HCT116 (cell line): ENCODE results near the gene GLI3. TPM values are rescaled to one million over a fixed set of nuclear protein-coding genes. Genes with fewer than 3 reads are reported as not detected.

Experiments
- ATAC-seq: fragments of 200-7000 bp; cut with Tn5 transposase; 2 replicates; pipeline ENCODE4 v1.9.1; 2020; ENCODE audit warnings: mild to moderate bottlenecking, moderate library complexity
- BruUV-seq: library from RNA; stranded (reverse); fragments of 400-500 nt; replicated peaks from 2 replicates; lab custom pipeline; 2021; lab: Mats Ljungman, UMichigan
- CTCF ChIA-PET: fragments of 300-600 bp; sonication (Branson Sonifier 250); formaldehyde crosslinking; loops from one replicate; lab custom pipeline; 2021; ENCODE audit warnings: antibody characterized with exemption; lab: Charles Lee
- POLR2A ChIA-PET: fragments of 300-600, 350-600 bp; sonication (Branson Sonifier 250); formaldehyde crosslinking; loops from one replicate; lab custom pipeline; 2021; ENCODE audit warnings: antibody characterized with exemption; lab: Charles Lee
- RAD21 ChIA-PET, 2 experiments: fragments of 300-600 bp; sonication (Branson Sonifier 250); formaldehyde crosslinking; loops; one replicate each; lab custom pipeline; 2023; ENCODE audit warnings: low total read pairs in 2 of 2; ENCODE audit not compliant: uncharacterized antibody in 2 of 2, unreplicated experiment in 2 of 2, low non-redundant PET in 1 of 2; lab: Charles Lee
- DNase-seq: peaks from one replicate; pipeline ENCODE4 v3.0.0-alpha.2; 2010; ENCODE audit warnings: low read depth, low spot score
- H2AFZ ChIP-seq: fragments of 200-600 bp; shearing (Covaris generic), sonication (generic); 2 replicates; pipeline ENCODE4 v1.6.1; 2017; ENCODE audit warnings: low read depth, mixed run types, mixed read lengths, antibody characterized with exemption, low read length; ENCODE audit not compliant: poor library complexity, severe bottlenecking
- H3K27ac ChIP-seq: 2 replicates; pipeline ENCODE4 v1.5.1; 2012; ENCODE audit warnings: low read depth, low read length
- H3K27me3 ChIP-seq: fragments of 200-600 bp; sonication (generic); 2 replicates; pipeline ENCODE4 v1.6.1; 2016; ENCODE audit warnings: mixed run types, low read length, mixed read lengths; ENCODE audit not compliant: insufficient read depth
- H3K36me3 ChIP-seq, 2 experiments: fragments of 200-500 bp in 1 of 2; fragments of 200-600 bp in 1 of 2; sonication (Bioruptor generic) in 1 of 2; sonication (generic) in 1 of 2; 2 replicates each; pipeline versions ENCODE4 v1.5.1 to v1.6.1; 2014 to 2016; ENCODE audit warnings: low read length in 2 of 2, inconsistent platforms in 1 of 2, mixed read lengths in 1 of 2, mixed run types in 1 of 2; ENCODE audit not compliant: insufficient read depth in 2 of 2, control insufficient read depth in 1 of 2
- H3K4me1 ChIP-seq, 2 experiments: fragments of 200-600 bp in 1 of 2; sonication (generic) in 1 of 2; 2 replicates each; pipeline versions ENCODE4 v1.5.1 to v1.6.1; 2012 to 2017; ENCODE audit warnings: low read length in 2 of 2, inconsistent platforms in 1 of 2, mild to moderate bottlenecking in 1 of 2, mixed read lengths in 1 of 2, mixed run types in 1 of 2, moderate library complexity in 1 of 2; ENCODE audit not compliant: insufficient read depth in 2 of 2, control insufficient read depth in 1 of 2
- H3K4me2 ChIP-seq: fragments of 200-600 bp; sonication (generic); 2 replicates; pipeline ENCODE4 v1.6.1; 2017; ENCODE audit warnings: mixed run types, low read length, mixed read lengths
- H3K4me3 ChIP-seq, 2 experiments: fragments of 200-600 bp in 1 of 2; sonication (generic) in 1 of 2; replicated peaks in 1 of 2; 2 replicates each; pipeline ENCODE4 v1.5.1; 2011 to 2016; ENCODE audit warnings: low read length in 2 of 2, control low read depth in 1 of 2, low read depth in 1 of 2, mild to moderate bottlenecking in 1 of 2, mixed read lengths in 1 of 2, mixed run types in 1 of 2
- H3K79me2 ChIP-seq: fragments of 200-600 bp; sonication (generic); 2 replicates; pipeline ENCODE4 v1.6.1; 2017; ENCODE audit warnings: mild to moderate bottlenecking, mixed run types, low read length, moderate library complexity, mixed read lengths; ENCODE audit not compliant: insufficient read depth
- H3K9ac ChIP-seq: fragments of 200-600 bp; sonication (generic); 2 replicates; pipeline ENCODE4 v1.6.1; 2016; ENCODE audit warnings: low read length, mixed read lengths
- H3K9me2 ChIP-seq: fragments of 200-600 bp; sonication (generic), shearing (Covaris generic); 2 replicates; pipeline ENCODE4 v1.6.1; 2017; ENCODE audit warnings: mixed run types, mild to moderate bottlenecking, moderate library complexity; ENCODE audit not compliant: insufficient read depth
- H3K9me3 ChIP-seq, 2 experiments: fragments of 200-500 bp in 1 of 2; fragments of 200-600 bp in 1 of 2; sonication (Bioruptor generic) in 1 of 2; sonication (generic) in 1 of 2; 2 replicates each; pipeline ENCODE4 v1.6.1; 2014 to 2017; ENCODE audit warnings: low read length in 2 of 2, mixed read lengths in 2 of 2, inconsistent platforms in 1 of 2, low read depth in 1 of 2, mild to moderate bottlenecking in 1 of 2, mixed run types in 1 of 2, moderate library complexity in 1 of 2; ENCODE audit not compliant: control insufficient read depth in 1 of 2, insufficient read depth in 1 of 2
- H4K20me1 ChIP-seq: fragments of 200-600 bp; sonication (generic), shearing (Covaris generic); 2 replicates; pipeline ENCODE4 v1.6.1; 2017; ENCODE audit warnings: mixed run types, mild to moderate bottlenecking, moderate library complexity; ENCODE audit not compliant: insufficient read depth
- EGR1 ChIP-seq: IDR thresholded peaks from 2 replicates; pipeline ENCODE4 v1.6.1; 2012; ENCODE audit warnings: low read depth
- ELF1 ChIP-seq: IDR thresholded peaks from 2 replicates; pipeline ENCODE4 v1.6.1; 2012; ENCODE audit warnings: low read depth, borderline replicate concordance
- FOSL1 ChIP-seq: IDR thresholded peaks from 2 replicates; pipeline ENCODE4 v1.6.1; 2012; ENCODE audit warnings: low read depth
- JUND ChIP-seq: IDR thresholded peaks from 2 replicates; pipeline ENCODE4 v1.6.1; 2012
- MAX ChIP-seq: IDR thresholded peaks from 2 replicates; pipeline ENCODE4 v1.6.1; 2012
- REST ChIP-seq: IDR thresholded peaks from 2 replicates; pipeline ENCODE4 v1.6.1; 2012; ENCODE audit warnings: low read depth
- SIN3A ChIP-seq: IDR thresholded peaks from 2 replicates; pipeline ENCODE4 v1.6.1; 2012; ENCODE audit warnings: low read depth
- SP1 ChIP-seq: IDR thresholded peaks from 2 replicates; pipeline ENCODE4 v1.6.1; 2012; ENCODE audit warnings: low read depth
- YY1 ChIP-seq: IDR thresholded peaks from 2 replicates; pipeline ENCODE4 v1.6.1; 2011; ENCODE audit warnings: low read length, low read depth, moderate library complexity, mild to moderate bottlenecking; ENCODE audit not compliant: insufficient replicate concordance; ENCODE audit errors: extremely low read depth
- ZFX ChIP-seq: fragments of 450-650 bp; IDR thresholded peaks from 2 replicates; pipeline ENCODE4 v1.6.1; 2017
- intact Hi-C: fragments of 100-400 bp; cut with micrococcal nuclease; formaldehyde crosslinking; loops from 2 replicates; pipeline ENCODE4 v1.10.0; 2022
- total RNA-seq: library from RNA; stranded (reverse); gene quantifications from one replicate; pipeline ENCODE4 v1.2.1, GENCODE V29; 2021; ENCODE audit not compliant: unreplicated experiment

GLI3 gene
- total RNA-seq, 1 experiment from 2014 or later = 0.07 TPM

DNA sequence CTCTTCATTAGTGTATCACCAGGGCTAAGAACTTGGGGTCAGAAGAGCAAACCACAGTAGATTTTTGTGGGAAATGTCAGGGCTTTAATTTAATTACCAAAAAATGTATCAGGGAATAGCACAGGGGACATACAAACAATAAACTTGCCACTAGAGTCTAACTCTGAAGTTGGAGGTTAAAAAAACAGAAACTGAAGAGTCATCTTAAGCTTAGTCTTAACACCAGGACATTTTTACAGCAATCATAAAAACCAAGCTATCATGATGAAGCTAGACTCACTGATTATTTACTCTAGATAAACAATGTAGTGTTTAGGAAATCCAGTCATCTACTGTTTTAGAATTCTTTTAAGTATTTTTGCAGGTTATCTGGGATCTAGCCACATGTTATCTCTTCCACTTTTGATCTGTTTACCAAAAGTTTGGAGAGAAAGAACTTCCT lies 48.4 kb upstream of the GLI3 start:
- Histone ChIP-seq H3K4me2 (no peak overlapping the region), H3K4me3 (no peak overlapping the region), H3K9me2 (no peaks in the 10 kb centered on the region), H3K79me2 (no peaks in the 10 kb centered on the region), H3K27me3 (no peaks in the 10 kb centered on the region), H3K36me3 (no peaks in the 10 kb centered on the region), H3K9me3 (peaks cover 0 to 4% of the 10 kb centered on the region in 2 experiments; a peak in 1 of 4 replicates), H4K20me1 (no peaks in the 10 kb centered on the region), H3K4me1 (no peaks in the 10 kb centered on the region), H3K9ac (no peak overlapping the region), H2AFZ (no peak overlapping the region), H3K27ac (no peak overlapping the region)
- no TSS peak for BruUV-seq
- intact Hi-C loops = no loop called here
- ChIA-PET RAD21 (no interaction called here), POLR2A (no interaction called here), CTCF (no interaction called here)
- no peak for TF ChIP-seq ZFX
- DNase-seq (no peak), ATAC-seq (no peak)

- Histone ChIP-seq H3K79me2 (no peaks in the 10 kb centered on the region), H3K9me2 (no peaks in the 10 kb centered on the region), H4K20me1 (no peaks in the 10 kb centered on the region), H2AFZ (no peak overlapping the region), H3K9me3 (peaks cover 0 to 4% of the 10 kb centered on the region in 2 experiments; a peak in 1 of 4 replicates), H3K36me3 (no peaks in the 10 kb centered on the region), H3K27ac (no peak overlapping the region), H3K4me1 (no peaks in the 10 kb centered on the region), H3K4me3 (no peak overlapping the region), H3K9ac (no peak overlapping the region), H3K4me2 (no peak overlapping the region), H3K27me3 (no peaks in the 10 kb centered on the region; the same call in 1 of the 2 replicates)
- no peak for ATAC-seq
- no peak for TF ChIP-seq YY1
- TF ChIP-seq SP1 = no peak
- no peak for TF ChIP-seq FOSL1
- TF ChIP-seq EGR1 = no peak
- no peak for TF ChIP-seq ELF1
- no peak for TF ChIP-seq MAX
- TF ChIP-seq SIN3A = no peak
- no peak for TF ChIP-seq REST
- TF ChIP-seq JUND = no peak
- DNase-seq = no peak
- POLR2A ChIA-PET = no interaction called here
- RAD21 ChIA-PET = no interaction called here
- no TSS peak for BruUV-seq
- intact Hi-C loops = no loop called here
- CTCF ChIA-PET = no interaction called here
Observed at GRCh38 chr7:42283553-42283952, 46.5 kb upstream of the GLI3 start.
